COR-L47 (cell line): ENCODE data around the gene NUP133.
"Not testable (repeated sequence)": the region's sequence is repeated elsewhere in the genome, so short reads cannot be mapped to it uniquely, and the experiment has no call there.

Experiments used
- DNase-seq: peaks from one replicate; lab custom pipeline; 2025; lab: John Stamatoyannopoulos, UW

The NUP133 gene

GRCh38 chr1:229418586-229418985, 89.6 kb downstream of the NUP133 start:
- not testable (repeated sequence) for DNase-seq

DNA sequence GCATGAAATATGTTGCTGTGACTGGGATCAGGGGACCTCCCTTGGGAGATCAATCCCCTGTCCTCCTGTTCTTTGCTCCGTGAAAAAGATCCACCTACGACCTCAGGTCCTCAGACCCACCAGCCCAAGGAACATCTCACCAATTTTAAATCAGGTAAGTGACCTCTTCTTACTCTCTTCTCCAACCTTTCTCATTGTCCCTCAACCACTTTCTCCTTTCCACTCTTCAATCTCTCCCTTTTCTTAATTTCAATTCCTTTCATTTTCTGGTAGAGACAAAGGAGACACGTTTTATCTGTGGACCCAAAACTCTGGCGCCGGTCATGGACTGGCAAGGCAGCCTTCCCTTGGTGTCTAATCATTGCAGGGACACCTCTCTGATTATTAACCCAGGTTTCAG, 95.3 kb downstream of the NUP133 start:
- DNase-seq: not testable (repeated sequence)

DNA sequence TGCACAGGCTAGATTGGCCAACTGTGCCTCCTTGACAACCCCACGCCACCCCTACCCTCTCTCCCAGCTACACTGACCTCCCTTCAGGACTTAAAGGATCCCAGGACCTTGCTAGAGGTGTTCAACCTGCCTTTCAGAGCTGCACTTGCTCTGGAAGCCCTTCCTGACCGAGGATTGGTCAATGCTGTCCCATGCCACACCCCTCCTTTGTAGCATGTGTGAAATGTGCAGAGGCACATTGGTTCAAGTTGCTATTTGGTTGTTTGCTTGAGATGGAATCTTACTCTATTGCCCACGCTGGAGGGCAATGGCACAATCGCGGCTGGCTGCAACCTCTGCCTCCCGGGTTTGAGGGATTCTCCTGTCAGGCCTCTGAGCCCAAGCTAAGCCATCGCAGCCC, 96.1 kb downstream of the NUP133 start:
- DNase-seq: no peak

GRCh38 chr1:229411434-229412055, 96.6 kb downstream of the NUP133 start:
- DNase-seq: no peak

GRCh38 chr1:229410692-229411433, 97.3 kb downstream of the NUP133 start:
- DNase-seq: peak; percentile 93

- DNase-seq: no peak
Observed at GRCh38 chr1:229410370-229410691, 97.8 kb downstream of the NUP133 start.

DNA sequence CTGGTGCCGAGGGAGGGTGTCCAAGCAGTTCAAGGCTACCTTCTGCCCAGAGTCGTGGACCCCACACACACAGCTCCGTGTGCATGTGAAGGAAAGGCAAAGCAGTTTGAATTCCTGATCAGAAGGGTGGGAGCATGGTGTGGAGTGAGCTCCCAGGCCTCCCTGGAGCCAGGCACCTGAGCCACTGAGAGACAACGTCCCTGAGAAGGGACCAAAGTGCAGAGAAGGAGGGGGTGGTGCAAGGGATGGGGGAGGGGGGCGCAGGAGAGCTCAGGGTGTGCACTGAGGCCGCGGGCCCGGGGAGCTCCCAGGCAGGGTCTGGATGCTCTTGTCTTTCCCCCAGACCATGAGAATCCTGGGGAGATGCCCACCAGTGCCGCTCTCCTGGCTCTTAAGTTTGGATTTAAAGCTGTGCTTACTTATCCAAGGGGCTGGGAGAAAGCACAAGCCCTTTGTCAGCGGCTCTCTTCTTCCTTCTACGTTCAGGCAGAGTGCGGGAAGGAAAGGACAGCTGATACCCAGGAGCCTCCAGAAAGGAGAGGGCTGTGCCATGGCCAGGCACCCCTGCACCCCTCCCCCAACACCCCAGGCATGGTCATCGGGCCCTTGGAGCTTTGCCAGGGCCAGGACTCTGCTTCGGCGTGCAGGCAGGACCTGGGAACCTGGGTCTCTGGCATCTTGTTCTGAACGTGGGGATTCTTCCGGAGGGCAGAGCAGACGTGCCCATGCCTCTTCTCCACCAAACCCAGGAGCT, 98.3 kb downstream of the NUP133 start:
- peak; percentile 22 for DNase-seq

DNA sequence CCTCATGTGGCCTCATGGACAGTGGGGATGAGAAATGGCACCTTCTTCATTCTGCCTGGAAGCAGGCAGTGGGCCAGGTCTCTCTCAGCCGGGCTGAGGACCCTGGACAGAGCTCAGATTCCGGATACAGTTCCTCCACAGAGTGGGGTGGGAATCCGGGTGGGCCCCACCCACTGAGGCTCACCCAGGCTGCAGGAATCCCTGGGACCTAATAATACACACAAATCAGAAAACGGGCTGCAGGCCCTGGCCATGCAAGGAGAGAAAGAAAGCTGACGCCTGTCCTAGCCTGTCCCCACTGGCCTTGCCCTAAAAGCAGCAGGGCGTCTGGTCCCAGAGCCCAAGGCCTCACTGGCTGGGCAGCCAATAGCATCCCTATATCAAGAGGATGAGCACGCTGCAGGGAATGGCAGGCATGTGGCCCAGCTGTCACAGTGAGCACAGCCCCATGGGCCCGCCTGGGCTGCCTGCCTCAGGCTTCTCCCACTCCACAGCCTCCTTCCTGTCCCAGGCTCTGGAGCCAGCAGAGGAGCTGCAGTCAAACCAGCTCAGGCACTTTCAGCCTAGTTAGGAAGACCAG, 99.6 kb downstream of the NUP133 start:
- DNase-seq: no peak

DNA sequence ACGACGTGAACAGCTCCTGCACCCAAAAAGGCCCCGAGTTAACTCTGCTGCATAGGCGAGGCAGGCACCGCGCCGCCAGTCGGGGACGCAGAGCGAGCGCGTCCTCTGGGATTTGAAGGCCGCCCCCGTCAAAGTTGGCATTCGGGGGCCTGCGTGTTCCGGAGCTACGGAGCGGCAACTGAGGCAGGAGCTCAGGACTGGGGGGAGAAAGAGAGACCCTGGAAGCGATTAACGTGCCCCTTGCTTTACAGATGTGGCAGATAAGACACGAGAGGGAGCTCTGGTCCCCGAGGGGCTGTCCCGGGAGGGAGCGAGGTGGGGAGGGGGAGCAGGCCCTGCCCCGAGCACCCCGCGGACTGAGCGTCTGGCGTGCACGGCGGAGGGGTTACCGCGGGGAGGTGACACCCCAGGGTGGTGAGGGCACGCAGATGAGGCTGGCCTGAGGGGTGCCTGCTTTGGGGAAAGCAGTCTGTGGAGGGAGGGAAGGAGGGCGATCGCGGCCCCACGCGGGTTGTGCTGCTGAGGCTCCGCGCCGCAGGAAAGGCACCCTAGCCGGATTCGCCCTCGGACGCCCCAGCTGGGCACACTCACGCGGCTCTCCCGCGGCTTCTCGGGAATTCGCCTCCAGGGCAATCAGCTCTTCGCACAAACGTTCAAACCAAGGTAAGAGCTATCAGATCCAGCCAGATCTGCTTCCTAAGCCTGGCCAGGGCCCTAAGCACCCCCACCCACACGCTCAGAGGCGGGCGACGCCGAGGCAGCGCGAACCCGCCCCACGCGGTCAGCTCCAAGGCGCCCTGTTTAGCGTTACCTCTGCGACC, 100.7 kb downstream of the NUP133 start:
- no peak for DNase-seq

GRCh38 chr1:229406798-229407197, 101.3 kb downstream of the NUP133 start:
- DNase-seq: no peak

- DNase-seq: no peak
Observed at GRCh38 chr1:229403573-229403972, 104.6 kb downstream of the NUP133 start.

- no peak for DNase-seq
Observed at GRCh38 chr1:229402993-229403392, 105.1 kb downstream of the NUP133 start.

- not testable (repeated sequence) for DNase-seq
Observed at GRCh38 chr1:229402329-229402728, 105.8 kb downstream of the NUP133 start.

DNA sequence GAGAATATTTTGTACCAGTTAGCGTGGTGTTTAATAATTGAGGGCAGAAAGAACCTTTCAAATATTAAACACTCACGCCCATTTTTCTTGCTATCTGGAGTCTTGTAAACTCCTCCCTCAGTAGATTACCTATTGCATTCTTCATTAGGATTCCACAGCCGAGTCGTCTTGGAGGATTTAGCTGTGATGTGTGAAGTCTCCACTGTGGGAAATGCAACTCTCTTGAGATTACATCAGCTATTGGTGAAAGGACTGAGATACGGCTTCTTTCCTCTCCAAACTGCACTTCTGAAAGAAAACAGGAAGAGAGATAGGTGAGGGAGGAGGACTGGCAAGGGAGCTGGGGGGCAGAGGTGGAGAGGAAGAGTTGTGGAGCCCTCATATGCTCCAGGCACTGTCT, 110.4 kb downstream of the NUP133 start:
- DNase-seq: no peak

- DNase-seq: no peak
Observed at GRCh38 chr1:229396585-229397206, 111.4 kb downstream of the NUP133 start.

DNA sequence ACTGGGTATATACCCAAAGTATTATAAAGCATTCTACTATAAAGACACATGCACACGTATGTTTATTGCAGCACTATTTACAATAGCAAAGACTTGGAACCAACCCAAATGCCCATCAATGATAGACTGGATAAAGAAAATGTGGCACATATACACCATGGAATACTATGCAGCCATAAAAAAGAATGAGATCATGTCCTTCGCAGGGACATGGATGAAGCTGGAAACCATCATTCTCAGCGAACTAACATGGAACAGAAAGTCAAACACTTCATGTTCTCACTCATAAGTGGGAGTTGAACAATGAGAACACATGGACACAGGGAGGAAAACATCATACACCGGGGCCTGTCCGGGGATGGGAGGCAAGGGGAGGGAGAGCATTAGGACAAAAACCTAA, 113.6 kb downstream of the NUP133 start:
- DNase-seq: not testable (repeated sequence)

- DNase-seq: no peak
Observed at GRCh38 chr1:229392936-229393335, 115.2 kb downstream of the NUP133 start.
